Measurements from ENCODE around the gene ANAPC4.

DNA sequence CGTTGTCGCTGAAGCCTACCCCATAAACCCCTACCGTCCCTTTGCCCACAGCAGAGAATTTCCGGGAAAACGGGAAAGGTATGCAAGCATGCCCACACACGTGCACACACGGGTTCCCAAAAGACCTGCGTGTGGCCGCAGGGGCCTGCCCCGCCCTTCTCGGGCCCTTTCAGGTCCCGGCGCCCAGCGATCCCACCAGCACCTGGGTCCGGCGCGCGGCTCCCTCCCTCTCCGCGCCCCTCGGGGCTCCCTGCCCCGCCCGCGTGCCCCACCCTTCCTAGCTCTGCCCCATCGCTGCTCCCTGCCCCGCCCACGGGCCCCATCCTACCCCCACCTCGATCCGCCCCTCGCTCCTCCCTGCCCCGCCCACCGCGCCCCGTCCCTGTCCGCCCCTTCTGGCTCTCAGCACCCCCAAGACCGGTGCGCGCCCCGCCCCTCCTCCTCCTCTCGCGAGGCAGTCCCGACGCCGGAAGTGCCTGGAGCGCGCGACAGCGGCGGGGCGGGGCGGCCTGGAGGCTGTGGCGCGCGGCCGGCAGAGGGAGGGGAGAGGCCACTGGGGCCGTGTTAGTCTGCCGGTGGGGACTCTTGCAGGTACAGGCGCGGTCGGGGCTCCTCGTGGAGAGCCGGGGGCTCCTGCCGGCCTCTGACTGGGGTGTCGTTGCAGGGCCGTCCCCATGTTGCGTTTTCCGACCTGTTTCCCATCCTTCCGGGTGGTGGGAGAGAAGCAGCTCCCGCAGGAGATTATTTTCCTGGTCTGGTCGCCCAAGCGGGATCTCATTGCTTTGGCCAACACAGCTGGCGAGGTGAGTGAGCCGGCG, at the start of gene ANAPC4:
- TF ChIP-seq, protein P1, sequence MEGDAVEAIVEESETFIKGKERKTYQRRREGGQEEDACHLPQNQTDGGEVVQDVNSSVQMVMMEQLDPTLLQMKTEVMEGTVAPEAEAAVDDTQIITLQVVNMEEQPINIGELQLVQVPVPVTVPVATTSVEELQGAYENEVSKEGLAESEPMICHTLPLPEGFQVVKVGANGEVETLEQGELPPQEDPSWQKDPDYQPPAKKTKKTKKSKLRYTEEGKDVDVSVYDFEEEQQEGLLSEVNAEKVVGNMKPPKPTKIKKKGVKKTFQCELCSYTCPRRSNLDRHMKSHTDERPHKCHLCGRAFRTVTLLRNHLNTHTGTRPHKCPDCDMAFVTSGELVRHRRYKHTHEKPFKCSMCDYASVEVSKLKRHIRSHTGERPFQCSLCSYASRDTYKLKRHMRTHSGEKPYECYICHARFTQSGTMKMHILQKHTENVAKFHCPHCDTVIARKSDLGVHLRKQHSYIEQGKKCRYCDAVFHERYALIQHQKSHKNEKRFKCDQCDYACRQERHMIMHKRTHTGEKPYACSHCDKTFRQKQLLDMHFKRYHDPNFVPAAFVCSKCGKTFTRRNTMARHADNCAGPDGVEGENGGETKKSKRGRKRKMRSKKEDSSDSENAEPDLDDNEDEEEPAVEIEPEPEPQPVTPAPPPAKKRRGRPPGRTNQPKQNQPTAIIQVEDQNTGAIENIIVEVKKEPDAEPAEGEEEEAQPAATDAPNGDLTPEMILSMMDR (IDR thresholded peaks at IDR 0.05; ENCODE audit: insufficient read depth, low read depth, low read length) = no peak
- TF ChIP-seq EZH2 (IDR thresholded peaks at IDR 0.05; ENCODE audit: insufficient read depth, low read length) = no peak
